GM10266 (cell line): ENCODE results near the gene WFDC12.

Experiments used
- DNase-seq: peaks from one replicate; pipeline ENCODE4 v3.0.0; 2012; ENCODE audit errors: extremely low spot score
- CTCF ChIP-seq: IDR thresholded peaks from 2 replicates; pipeline ENCODE4 v1.5.1; 2012; ENCODE audit warnings: mild to moderate bottlenecking, low read depth; ENCODE audit not compliant: control insufficient read depth, insufficient read depth; ENCODE audit errors: missing control alignments

WFDC12 gene

DNA sequence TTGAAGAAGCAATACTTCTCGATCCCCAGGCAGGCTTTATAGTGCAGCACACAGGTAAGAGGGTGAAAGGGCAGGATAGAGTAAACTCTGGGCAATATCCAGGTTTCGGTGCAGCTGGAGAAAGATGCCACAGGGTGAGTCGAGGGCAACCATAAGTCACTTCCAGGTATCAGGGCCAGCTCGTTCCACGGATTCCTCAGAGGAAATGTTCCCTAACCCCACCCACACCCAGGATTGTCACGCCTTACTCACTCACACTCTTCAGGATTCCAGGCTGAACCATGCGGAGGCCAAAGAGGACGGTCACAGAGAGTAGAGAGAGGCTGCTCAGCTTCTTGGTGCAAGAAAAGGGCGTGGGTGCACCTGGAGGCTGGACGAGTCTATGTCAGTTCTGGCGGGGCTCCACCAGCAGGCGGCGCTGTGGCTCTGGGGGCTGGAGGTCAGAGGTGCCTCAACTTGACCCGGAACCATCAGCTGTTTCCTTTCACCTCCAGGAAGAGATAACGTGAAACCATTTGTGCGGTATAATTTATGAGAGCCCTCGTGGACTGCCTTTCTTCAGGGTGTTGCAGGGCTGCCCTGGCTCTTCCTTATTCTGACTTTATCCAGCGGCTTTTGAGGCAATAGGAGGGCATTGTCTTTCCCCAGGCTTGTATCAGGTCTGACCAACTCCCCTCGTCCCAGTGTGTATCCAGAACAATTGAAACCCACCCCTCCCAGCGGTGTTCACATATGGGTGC is 14.5 kb upstream of the WFDC12 start:
- TF ChIP-seq CTCF: peak; percentile 64
- peak; percentile 50 for DNase-seq

DNA sequence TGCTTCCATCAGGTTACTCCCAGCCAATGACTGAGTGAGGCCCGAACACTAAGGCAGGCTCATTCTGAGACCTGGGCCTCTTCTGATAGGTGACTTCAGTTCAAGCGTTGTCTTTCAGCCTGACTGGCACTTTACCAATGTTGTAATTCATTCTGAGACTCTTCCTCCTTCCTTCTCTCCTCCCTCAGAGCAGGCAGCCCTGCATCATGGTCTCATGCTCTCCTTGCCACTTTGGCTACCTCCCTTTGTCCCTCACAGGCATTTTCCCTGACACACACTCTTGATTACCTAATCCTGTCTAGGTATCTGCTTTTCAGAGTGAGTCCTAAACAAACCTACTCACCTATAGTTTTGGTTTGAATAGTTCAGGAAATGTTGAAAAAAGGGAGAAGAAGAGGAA is 12.6 kb upstream of the WFDC12 start:
- TF ChIP-seq CTCF: no peak

GRCh38 chr20:45128099-45128498 is 3.8 kb upstream of the WFDC12 start:
- TF ChIP-seq CTCF: no peak
- DNase-seq: no peak

More for the DNA sequence above, 12.6 kb upstream of the WFDC12 start:
- no peak for DNase-seq

DNA sequence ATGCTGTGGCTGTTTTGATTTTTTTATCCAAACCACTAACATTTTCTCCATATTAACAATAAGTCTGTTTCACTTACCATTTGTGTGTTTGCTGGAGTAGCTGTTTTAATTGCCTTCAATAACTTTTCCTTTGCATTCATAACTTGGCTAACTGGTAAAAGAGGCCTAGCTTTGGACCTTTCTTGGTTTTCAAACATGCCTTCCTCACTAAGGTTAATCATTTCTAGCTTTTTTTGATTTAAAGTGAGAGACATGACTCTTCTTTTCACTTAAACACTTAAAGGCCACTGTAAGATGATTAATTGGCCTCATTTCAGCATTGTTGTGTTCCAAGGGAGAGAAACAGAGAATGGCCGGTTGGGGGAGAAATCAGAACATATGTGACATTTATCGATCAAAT is 2.9 kb downstream of the WFDC12 start:
- no peak for DNase-seq
- no peak for TF ChIP-seq CTCF

DNA sequence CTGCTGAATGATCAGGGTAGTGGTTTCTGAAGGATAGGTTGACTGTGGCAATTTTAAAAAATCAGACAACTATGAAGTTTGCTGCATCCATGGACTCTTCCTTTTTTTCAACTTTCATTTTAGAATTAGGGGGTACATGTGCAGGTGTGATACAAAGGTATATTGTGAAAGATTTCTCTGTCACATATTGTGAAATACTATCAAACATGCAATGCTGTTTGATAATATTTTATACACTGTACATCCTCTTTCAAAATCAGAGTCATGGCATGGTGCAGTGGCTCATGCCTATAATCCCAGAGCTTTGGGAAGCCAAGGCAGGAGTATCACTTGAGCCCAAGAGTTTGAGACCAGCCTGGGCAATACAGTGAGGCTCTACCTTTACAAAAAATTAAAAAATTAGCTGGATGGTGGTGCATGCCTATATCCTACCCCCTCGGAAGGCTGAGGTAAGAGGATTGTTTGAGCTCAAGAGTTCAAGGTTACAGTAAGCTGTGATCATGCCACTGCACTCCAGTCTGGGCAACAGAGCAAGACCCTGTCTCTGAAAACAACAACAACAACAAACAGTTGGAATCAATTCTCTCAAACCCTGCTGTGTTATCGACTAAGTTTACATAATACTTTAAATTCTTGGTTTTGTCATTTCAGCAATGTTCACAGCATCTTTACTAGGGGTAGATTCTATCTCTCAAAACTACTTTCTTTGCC is 4.6 kb downstream of the WFDC12 start:
- no peak for DNase-seq
- TF ChIP-seq CTCF: no peak

GRCh38 chr20:45118028-45118427 is 6.2 kb downstream of the WFDC12 start:
- TF ChIP-seq CTCF: no peak
- no peak for DNase-seq

- TF ChIP-seq CTCF: no peak
- no peak for DNase-seq
Measured at GRCh38 chr20:45117581-45117980, 6.7 kb downstream of the WFDC12 start.
